Hepatocyte (in vitro differentiated cells): ENCODE data around the gene TBX10.

Experiments
- CTCF ChIP-seq: fragments of 200-600 bp; sonication (generic); IDR thresholded peaks from 2 replicates; pipeline ENCODE4 v1.5.1; 2016; ENCODE audit warnings: antibody characterized with exemption, mild to moderate bottlenecking; ENCODE audit not compliant: poor library complexity
- EZH2 ChIP-seq: fragments of 200-600 bp; sonication (generic); IDR thresholded peaks from 2 replicates; pipeline ENCODE4 v1.6.1; 2016; ENCODE audit warnings: antibody characterized with exemption, mild to moderate bottlenecking, borderline replicate concordance
- EZH2phosphoT487 ChIP-seq: fragments of 200-600 bp; sonication (generic); IDR thresholded peaks from one replicate; pipeline ENCODE4 v1.6.1; 2018; ENCODE audit warnings: antibody characterized with exemption, mild to moderate bottlenecking, low read depth, moderate library complexity; ENCODE audit not compliant: unreplicated experiment, severe bottlenecking

DNA sequence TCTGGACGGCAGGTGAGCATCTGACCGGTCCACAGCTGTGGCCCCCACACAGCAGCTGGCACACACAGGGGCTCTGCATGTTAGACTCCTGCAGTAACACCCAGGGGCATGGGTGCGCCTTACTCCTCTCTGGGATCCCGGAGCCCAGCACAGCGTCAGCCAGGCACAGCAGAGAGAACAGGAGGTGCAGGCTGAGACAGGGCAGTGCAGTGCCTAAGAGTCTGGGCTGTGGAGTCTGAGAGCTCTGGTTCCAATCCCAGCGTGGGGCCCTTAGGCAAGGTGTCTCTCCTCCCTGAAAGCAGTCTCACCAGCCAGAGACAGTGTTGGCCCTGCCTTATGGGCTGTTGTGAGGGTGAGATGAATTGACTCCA lies 12.1 kb downstream of the TBX10 start:
- no peak for TF ChIP-seq CTCF
- TF ChIP-seq EZH2: no peak
- TF ChIP-seq EZH2phosphoT487: no peak
